Measurements from ENCODE around the gene SUB1.
"Not testable (repeated sequence)": the region's sequence is repeated elsewhere in the genome, so short reads cannot be mapped to it uniquely, and the experiment has no call there.

- not testable (repeated sequence) for TF ChIP-seq POLR2AphosphoS5, CTCF (IDR thresholded peaks at IDR 0.05)
Observed at GRCh38 chr5:32556543-32556942, 28.8 kb upstream of the SUB1 start.
